ENCODE results near the gene SLX4IP.

Gene SLX4IP

DNA sequence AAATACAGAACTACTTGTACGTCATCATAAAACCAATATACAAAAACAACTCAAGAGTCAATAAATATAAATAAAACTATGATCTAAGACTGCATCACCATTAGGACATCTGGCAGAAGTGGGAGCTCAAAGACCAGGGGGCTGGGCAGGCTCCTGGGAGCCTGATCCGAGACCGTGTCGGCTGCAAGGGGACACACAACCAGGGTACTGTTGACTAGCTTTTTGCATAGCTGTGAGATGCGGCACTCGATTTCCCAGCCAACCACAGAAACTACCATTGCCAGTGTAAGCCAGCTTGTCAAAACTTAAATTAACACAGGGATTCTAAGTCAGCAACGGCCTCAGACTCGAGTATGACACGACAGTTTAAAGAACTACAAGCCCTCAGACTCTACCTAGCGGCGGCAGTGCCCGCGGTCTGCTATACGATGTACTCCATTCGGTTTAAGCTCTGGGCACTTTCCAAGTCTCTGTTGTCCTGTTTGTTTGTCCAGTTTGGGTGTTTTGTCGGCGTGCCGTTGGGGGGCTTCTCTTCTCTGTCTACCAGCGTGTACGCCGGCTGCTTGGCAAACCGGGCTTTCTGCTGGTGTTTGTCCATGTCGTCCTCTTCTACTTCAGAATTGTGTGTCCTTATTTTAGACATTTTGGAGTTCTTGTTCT, 204.1 kb downstream of the SLX4IP start:
- no peak for TF ChIP-seq ZBTB7A (IDR thresholded peaks at IDR 0.05; ENCODE audit: low read depth)
- TF ChIP-seq, protein P1, sequence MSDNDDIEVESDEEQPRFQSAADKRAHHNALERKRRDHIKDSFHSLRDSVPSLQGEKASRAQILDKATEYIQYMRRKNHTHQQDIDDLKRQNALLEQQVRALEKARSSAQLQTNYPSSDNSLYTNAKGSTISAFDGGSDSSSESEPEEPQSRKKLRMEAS (IDR thresholded peaks at IDR 0.05), result no peak
- TF ChIP-seq, protein P2, sequence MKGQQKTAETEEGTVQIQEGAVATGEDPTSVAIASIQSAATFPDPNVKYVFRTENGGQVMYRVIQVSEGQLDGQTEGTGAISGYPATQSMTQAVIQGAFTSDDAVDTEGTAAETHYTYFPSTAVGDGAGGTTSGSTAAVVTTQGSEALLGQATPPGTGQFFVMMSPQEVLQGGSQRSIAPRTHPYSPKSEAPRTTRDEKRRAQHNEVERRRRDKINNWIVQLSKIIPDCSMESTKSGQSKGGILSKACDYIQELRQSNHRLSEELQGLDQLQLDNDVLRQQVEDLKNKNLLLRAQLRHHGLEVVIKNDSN (IDR thresholded peaks at IDR 0.05), result no peak
- no peak for TF ChIP-seq NFIC (IDR thresholded peaks at IDR 0.05)
- TF ChIP-seq FOXM1 (IDR thresholded peaks at IDR 0.05; ENCODE audit: borderline replicate concordance, low read depth), result no peak
- TF ChIP-seq TEAD4 (IDR thresholded peaks at IDR 0.05), result no peak
- TF ChIP-seq RAD21 (IDR thresholded peaks at IDR 0.05; ENCODE audit: low read depth), result no peak
- no peak for TF ChIP-seq TAF1 (IDR thresholded peaks at IDR 0.05; ENCODE audit: low read depth)
- TF ChIP-seq YY1 (IDR thresholded peaks at IDR 0.05; ENCODE audit: low read depth), result no peak
- no peak for TF ChIP-seq CEBPB (IDR thresholded peaks at IDR 0.05)
- no peak for TF ChIP-seq EP300 (IDR thresholded peaks at IDR 0.05; ENCODE audit: borderline replicate concordance)
- no peak for TF ChIP-seq CREB1 (IDR thresholded peaks at IDR 0.05; ENCODE audit: low read depth)
- no peak for TF ChIP-seq REST (IDR thresholded peaks at IDR 0.05; ENCODE audit: low read depth)
- no peak for TF ChIP-seq EGR1 (IDR thresholded peaks at IDR 0.05)
- TF ChIP-seq TCF12 (IDR thresholded peaks at IDR 0.05; ENCODE audit: low read depth), result no peak

- TF ChIP-seq NFIC (IDR thresholded peaks at IDR 0.05) (no peak), EGR1 (IDR thresholded peaks at IDR 0.05) (no peak), CEBPB (IDR thresholded peaks at IDR 0.05) (no peak)
Measured at GRCh38 chr20:10639737-10640556, 204.8 kb downstream of the SLX4IP start.

GRCh38 chr20:10640897-10641296, 205.8 kb downstream of the SLX4IP start:
- TF ChIP-seq ZBTB7A (IDR thresholded peaks at IDR 0.05; ENCODE audit: low read depth) (no peak), YY1 (IDR thresholded peaks at IDR 0.05; ENCODE audit: low read depth) (no peak), TAF1 (IDR thresholded peaks at IDR 0.05; ENCODE audit: low read depth) (no peak), REST (IDR thresholded peaks at IDR 0.05; ENCODE audit: low read depth) (no peak), CEBPB (IDR thresholded peaks at IDR 0.05) (no peak), CREB1 (IDR thresholded peaks at IDR 0.05; ENCODE audit: low read depth) (no peak), EGR1 (IDR thresholded peaks at IDR 0.05) (no peak), TEAD4 (IDR thresholded peaks at IDR 0.05) (no peak), EP300 (IDR thresholded peaks at IDR 0.05; ENCODE audit: borderline replicate concordance) (no peak), NFIC (IDR thresholded peaks at IDR 0.05) (no peak), RAD21 (IDR thresholded peaks at IDR 0.05; ENCODE audit: low read depth) (no peak)
- TF ChIP-seq, protein P1 (IDR thresholded peaks at IDR 0.05), result no peak
- TF ChIP-seq, protein P2 (IDR thresholded peaks at IDR 0.05), result no peak

DNA sequence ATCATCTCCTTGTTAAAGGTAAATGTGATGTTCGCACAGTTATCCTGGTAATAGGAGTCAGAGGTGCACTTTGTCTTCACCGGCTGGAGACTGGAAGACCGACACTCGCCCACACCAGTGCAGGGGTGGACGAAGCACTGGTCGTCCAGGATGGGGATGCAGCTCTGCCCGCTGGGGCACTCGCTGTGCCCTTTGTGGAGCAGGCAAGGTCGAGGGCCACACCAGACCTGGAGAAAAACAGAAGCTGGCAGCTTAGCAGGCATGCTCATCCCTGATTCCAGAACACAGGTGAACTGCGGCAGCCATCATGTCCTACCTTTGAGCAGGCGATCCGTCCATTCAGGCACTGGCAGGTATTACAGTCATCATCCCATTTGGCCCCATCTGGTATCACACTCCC, 206.4 kb downstream of the SLX4IP start:
- TF ChIP-seq CEBPB (IDR thresholded peaks at IDR 0.05) (no peak), ZBTB7A (IDR thresholded peaks at IDR 0.05; ENCODE audit: low read depth) (no peak), EP300 (IDR thresholded peaks at IDR 0.05; ENCODE audit: borderline replicate concordance) (no peak), FOXM1 (IDR thresholded peaks at IDR 0.05; ENCODE audit: borderline replicate concordance, low read depth) (no peak), TEAD4 (IDR thresholded peaks at IDR 0.05) (no peak), TAF1 (IDR thresholded peaks at IDR 0.05; ENCODE audit: low read depth) (no peak), TCF12 (IDR thresholded peaks at IDR 0.05; ENCODE audit: low read depth) (no peak), NFIC (IDR thresholded peaks at IDR 0.05) (no peak), YY1 (IDR thresholded peaks at IDR 0.05; ENCODE audit: low read depth) (no peak), EGR1 (IDR thresholded peaks at IDR 0.05) (no peak), CREB1 (IDR thresholded peaks at IDR 0.05; ENCODE audit: low read depth) (no peak), REST (IDR thresholded peaks at IDR 0.05; ENCODE audit: low read depth) (no peak), RAD21 (IDR thresholded peaks at IDR 0.05; ENCODE audit: low read depth) (no peak)
- TF ChIP-seq, protein P2 (IDR thresholded peaks at IDR 0.05), result no peak
- TF ChIP-seq, protein P1 (IDR thresholded peaks at IDR 0.05), result no peak
